Erythroblast (primary cell): ENCODE results near the gene NCOA7.

Source experiments
- DNase-seq, 2 experiments: peaks; one replicate each; lab custom pipeline; 2025; lab: John Stamatoyannopoulos, UW
- GATA1 ChIP-seq: IDR thresholded peaks from 2 replicates; pipeline ENCODE4 v1.6.1; 2011; ENCODE audit warnings: low read depth, mild to moderate bottlenecking, control low read depth, low read length, moderate library complexity
- POLR2A ChIP-seq: IDR thresholded peaks from 2 replicates; pipeline ENCODE4 v1.6.1; 2011; ENCODE audit warnings: mild to moderate bottlenecking, low read length

NCOA7 gene

DNA sequence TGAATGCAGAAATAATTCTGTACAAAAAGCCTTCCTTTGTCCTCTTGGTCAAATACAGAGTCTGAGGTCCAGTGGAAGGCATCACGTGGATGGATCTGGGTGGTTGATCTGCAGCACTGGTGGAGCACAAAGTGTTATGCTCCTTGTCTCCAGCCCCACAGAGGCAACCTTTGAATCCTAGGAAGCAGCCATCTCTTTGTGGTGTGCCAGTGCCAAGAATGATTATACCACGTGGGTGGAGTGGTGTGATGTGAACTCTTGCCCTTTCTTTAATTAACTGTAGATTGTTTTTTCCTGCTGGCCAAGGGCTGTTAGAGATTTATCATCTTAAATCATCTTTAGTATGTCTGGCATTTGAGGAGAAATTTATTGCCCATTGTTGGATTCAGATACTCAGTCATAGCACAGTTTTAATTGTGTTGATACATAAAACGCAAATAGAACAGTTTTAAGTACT is 31.1 kb downstream of the NCOA7 start:
- DNase-seq = no peak
- no peak for TF ChIP-seq POLR2A
- no peak for TF ChIP-seq GATA1

DNA sequence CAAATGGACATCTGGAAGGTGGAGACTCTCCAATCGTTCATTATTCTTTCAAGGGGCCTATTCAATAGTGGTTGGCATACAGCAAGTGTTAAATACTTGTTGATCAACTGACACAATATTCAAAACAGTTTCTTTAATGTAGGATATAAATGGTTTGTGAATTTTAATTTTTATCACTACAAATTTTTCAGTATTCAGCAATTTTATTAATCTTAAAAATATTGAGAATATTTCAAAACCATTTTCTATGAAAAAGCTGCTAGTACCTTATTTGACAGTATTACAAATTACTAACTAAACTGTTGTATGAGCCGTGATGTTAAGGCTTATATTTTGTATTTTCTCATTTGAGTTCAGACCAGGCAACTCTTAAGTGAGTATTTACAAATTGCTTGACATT is 32.4 kb downstream of the NCOA7 start:
- no peak for DNase-seq

DNA sequence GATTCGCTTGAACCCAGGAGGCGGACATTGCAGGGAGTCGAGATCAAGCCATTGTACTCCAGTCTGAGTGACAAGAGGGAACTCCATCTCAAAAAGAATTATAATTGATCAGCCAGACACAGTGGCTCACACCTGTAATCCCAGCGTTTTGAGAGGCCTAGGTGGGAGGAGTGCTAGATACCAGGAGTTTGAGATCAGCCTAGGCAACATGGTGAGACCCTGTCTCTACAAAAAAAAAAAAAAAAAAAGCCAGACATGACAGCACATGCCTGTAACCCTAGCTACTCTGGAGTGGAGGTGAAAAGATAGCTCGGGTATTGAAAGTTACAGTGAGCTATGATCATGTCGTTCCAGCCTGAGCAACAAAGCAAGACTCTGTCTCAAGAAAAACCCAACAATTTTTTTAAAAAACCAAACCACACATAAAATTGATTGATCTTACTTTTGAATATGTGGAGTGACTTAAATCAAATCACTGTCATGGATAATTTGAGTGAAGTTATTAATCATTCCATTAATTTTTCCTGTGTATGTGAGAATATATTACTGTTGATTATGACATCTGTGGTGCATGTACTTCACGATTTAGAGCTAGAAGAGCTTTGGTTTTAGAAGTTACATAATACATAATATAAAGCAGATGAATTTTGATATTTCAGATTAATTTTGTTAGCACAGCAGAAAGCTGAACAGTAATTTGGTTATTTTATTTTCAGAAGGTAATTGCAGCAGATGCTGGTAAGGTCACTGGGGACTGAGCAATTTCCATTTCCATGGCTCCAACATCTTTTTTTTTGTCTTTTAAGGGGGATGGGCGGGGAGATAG is 34.4 kb downstream of the NCOA7 start:
- TF ChIP-seq POLR2A (no peak), GATA1 (no peak)
- DNase-seq = no peak

More for the DNA sequence above, 32.4 kb downstream of the NCOA7 start:
- TF ChIP-seq POLR2A (no peak), GATA1 (no peak)

DNA sequence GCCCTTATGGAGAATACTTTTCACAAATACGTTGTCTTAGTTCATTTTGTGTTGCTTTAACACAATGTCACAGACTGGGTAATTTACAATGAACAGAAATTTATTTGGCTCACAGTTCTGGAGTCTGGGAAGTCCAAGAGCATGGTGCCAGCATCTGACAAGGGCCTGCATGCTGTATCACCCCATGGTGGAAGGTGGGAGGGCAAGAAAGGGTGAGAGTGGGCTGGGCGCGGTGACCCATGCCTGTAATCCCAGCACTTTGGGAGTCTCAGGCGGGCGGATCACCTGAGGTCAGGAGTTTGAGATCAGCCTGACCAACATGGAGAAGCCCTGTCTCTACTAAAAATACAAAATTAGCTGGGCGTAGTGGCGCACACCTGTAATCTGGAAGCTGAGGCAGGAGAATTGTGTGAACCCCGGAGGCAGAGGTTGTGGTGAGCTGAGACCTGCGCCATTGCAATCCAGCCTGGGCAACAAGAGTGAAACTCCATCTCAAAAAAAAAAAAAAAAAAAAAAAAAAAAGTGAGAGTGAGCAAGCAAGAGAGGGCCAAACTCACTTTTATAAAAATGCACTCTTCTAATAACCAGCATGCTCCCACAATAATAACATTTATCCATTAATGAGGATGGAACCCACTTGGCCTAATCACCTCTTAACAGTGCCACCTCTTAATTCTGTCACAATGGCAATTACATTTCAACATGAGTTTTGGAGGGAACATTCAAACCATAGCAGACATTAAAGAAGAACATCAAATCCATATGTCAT is 36.1 kb downstream of the NCOA7 start:
- TF ChIP-seq GATA1 (no peak), POLR2A (no peak)
- DNase-seq = no peak

DNA sequence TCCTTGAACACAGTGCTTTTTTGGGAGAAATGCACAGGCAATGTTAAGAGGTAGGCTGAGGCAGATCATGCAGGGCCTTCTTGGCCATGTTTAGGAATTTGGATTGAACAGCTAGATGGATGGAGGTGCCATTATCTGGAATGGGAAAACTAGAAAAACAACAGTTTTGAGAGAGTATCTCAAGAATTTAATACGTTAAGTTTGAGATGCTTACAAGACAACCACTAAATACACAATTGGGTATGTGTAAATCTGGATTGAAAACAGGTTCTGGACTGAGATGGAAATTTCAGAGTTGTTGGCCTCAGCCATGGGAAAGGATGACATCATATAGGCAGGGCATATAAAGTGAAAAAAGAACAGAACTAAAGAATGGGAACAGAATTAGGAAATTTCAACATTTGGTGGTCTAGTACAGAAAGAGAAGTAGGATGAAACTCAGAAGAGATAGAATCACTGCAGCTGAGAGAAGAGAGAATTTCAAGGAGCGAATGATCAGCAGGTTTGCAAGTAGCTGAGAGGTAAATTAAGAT is 37.1 kb downstream of the NCOA7 start:
- no peak for DNase-seq
- TF ChIP-seq GATA1 (no peak), POLR2A (no peak)

DNA sequence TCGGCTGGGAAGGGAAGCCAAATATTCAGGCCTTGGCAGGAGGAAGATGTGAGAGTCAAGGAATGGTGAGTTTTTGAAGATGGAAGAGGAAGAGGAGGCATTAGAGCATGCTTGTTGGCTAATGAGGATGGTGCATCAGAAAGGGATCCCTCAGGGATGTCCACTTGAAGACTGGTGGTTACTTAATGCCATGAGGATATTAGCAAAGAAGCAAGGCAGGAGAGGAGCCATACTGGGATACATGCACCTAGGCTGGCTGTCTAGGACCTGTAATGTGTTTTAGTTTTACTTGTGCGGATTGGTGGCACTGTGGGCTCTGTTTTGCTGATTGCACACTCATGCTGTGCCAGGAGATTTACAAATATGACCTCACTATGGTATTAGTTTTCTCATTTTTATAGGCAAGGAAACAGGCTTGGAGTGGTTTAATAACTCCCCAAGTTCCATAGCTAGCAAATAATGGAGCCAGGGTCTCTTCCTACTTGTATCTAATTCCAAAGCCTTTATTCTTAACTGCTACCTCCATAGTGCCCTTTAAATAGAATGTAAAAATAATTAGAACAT is 37.8 kb downstream of the NCOA7 start:
- TF ChIP-seq GATA1 (no peak), POLR2A (no peak)
- DNase-seq = no peak

DNA sequence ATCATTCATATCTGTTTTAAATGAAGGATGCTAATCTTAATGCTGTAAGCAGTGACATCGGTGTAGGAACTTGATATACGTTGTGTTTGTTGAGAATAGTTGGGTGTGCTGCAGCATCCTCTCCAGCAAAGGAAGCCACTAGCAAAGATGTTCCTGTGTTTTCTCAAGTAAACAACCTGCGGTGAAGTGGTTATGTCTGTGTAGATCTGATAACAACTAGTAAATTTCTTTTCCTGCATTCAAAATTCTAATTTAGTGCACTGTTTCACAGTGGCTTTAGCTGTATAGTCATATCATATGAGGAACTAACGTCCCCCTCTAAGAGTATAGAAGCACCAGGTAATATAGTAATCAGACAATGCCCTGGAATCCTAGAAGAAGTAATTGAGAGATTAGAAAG is 38.7 kb downstream of the NCOA7 start:
- TF ChIP-seq POLR2A (no peak), GATA1 (no peak)
- no peak for DNase-seq

DNA sequence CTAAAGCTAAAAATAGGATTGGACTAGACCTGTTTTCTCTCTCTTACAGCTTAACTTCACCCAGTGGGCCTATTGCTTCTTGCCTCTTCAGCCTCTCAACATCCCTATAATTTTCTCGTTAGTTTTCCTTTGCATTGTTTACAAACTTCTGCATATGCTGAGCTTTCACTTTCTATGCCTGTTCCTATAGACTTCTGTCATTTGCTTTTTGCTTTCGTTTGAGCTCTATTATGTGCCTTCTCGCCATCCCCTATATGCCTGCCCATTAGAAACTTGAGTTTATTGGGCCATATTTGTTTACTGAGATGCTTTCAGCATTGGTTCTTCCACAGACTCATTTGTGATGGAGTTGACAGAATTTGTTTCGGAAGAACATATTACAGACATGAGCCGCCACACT is 40.9 kb downstream of the NCOA7 start:
- DNase-seq = no peak
- no peak for TF ChIP-seq POLR2A
- TF ChIP-seq GATA1 = no peak

DNA sequence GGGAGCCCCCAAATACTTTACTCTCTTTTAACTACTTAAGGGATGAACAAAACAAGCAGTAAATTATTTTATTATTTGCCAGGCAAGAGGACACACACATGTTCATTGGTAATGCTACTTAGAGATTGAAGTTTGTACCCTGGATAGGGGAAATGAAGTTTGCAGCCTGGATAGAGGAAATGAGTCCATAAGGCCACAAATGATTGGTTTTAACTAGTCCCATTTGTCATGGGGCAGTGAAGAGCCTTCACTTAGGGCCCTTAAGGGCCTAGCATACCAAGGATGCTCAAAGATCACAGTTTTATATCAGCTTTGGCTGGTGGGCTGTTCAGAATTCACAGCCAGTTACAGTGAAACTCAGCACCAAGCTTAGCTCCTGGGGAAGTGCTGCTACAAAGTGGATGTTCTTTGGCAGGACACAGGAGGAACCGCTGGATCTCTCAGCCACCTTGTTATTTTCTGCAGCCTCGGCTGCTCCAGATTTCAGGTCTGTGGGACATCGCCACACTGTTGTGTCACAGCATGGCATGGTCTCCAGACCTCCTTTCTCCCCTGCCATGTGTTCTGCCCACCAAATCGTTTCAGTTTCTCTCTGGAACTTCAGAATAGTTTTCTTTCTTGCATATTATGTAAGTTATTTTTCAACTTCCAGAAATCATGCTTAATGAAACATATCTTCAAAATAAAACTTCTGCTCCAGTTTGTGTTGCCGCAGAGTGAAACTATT is 41.8 kb downstream of the NCOA7 start:
- TF ChIP-seq POLR2A (no peak), GATA1 (no peak)
- DNase-seq = no peak

DNA sequence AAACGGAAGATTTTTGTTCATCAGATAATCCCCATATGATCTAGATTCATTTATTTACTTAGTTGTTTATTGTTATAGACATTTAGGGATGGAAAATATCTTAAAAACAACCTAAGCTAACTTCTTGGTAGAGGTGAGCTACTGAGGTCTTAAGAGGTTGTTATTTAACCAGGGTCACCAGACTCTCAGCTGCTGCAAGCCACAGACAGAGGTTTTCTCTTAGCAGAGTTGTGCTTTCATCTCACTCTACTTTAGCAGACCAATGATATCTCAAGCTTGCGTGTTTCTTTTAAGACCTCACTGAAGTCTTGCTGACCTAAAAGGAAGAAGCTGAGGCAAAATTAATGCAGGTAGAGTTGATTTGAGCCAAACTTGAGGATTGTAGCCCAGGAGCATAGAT is 43.6 kb downstream of the NCOA7 start:
- TF ChIP-seq POLR2A (no peak), GATA1 (no peak)
- DNase-seq = no peak

DNA sequence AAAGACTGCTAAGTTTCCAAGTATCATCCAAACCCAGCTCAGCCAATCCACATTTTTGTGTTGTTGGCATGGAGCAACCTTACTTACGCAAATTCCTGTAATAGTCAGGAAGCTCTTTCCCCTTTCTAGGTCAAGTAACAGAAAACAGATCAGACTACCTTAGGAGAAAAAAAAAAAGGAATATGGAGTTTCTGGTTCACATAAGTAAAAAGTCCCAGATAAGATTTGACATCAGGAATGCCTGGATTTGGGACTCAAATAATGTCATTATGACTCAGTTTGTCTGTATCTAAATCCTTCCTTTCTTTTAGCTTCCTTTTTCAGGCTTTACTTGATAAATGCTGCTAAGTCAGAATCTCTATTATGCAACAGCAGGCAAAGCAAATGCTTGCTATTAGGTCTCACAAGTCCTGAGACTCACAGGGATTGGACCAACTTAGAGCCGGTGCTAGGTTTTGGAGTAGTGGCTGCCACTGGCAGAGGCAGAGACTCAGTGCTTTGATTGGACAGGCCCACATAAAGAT is 44.5 kb downstream of the NCOA7 start:
- no peak for DNase-seq
- TF ChIP-seq POLR2A (no peak), GATA1 (no peak)

DNA sequence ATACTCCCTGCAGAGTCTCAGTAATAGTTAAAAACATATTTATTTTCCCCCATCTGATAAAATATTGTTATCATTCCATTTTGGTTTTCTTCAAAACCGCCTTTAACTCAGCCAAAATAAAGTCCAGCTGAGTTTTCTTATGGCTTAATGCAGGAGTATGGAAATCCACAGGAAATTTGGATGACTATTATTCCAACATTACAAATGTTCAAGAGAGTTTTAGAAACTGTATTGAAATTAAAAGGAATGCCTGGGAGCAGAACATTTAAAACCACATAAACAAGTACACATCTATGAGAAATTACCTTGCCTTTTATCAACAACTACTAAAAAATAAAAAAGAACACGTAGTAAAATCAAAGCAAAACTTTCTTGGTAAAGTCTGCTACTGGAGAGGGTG is 45.7 kb downstream of the NCOA7 start:
- TF ChIP-seq GATA1 = no peak
- no peak for TF ChIP-seq POLR2A
- no peak for DNase-seq

DNA sequence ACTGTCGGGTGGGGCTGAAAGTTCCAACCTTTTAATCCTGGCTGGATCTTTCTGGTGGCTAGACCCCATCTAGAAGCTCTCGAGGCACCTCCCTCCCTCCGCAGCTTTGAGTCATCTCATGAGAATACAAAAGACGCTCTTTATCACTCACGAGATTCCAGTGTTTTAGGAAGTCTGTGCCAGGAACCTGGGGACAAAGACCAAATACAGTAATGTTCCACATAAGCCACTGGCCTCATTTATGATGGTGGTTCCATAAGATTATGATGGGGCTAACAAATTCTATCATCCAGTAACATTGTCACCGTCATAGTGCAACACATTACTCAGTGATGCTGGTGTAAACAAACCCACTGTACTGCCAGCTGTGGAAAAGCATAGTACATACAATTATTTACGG is 48.7 kb downstream of the NCOA7 start:
- no peak for TF ChIP-seq GATA1
- no peak for TF ChIP-seq POLR2A
- no peak for DNase-seq

DNA sequence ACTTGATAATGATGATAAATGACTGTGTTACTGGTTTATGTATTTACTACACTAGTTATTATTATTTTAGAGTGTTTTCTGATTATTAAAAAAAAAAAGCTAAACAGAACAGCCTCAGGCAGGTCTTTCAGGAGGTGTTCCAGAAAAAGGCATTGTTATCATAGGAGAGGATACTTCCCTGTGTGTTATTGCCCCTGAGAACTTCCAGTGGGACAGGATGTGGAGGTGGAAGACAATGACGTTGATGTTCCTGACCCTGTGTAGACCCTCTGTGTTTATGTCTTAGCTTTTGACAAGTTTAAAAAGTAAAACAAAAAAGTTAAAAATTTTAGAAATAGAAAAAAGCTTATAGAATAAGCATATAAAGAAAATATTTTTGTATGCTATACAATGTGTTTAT is 49.1 kb downstream of the NCOA7 start:
- TF ChIP-seq POLR2A (no peak), GATA1 (no peak)
- DNase-seq = no peak
